IPS-15b (cell line): Measurements from ENCODE around the gene TP53TG5.
"Not testable (repeated sequence)": the region's sequence is repeated elsewhere in the genome, so short reads cannot be mapped to it uniquely, and the experiment has no call there.

Experiments
- H3K27me3 ChIP-seq: one replicate; pipeline ENCODE4 v1.6.1; 2013; ENCODE audit warnings: low read length; ENCODE audit not compliant: control insufficient read depth, insufficient read depth
- H3K36me3 ChIP-seq: one replicate; pipeline ENCODE4 v1.6.1; 2013; ENCODE audit warnings: low read length; ENCODE audit not compliant: control insufficient read depth, insufficient read depth
- H3K4me1 ChIP-seq: one replicate; pipeline ENCODE4 v1.6.1; 2013; ENCODE audit warnings: mild to moderate bottlenecking, low read length; ENCODE audit not compliant: control insufficient read depth, insufficient read depth
- H3K4me3 ChIP-seq: one replicate; pipeline ENCODE4 v1.5.1; 2013; ENCODE audit warnings: low read depth, low read length
- H3K9ac ChIP-seq: one replicate; pipeline ENCODE4 v1.6.1; 2013; ENCODE audit warnings: low read depth, mild to moderate bottlenecking, low read length
- H3K9me3 ChIP-seq: one replicate; pipeline ENCODE4 v1.6.1; 2013; ENCODE audit warnings: mild to moderate bottlenecking, low read length; ENCODE audit not compliant: control insufficient read depth, insufficient read depth

The TP53TG5 gene

DNA sequence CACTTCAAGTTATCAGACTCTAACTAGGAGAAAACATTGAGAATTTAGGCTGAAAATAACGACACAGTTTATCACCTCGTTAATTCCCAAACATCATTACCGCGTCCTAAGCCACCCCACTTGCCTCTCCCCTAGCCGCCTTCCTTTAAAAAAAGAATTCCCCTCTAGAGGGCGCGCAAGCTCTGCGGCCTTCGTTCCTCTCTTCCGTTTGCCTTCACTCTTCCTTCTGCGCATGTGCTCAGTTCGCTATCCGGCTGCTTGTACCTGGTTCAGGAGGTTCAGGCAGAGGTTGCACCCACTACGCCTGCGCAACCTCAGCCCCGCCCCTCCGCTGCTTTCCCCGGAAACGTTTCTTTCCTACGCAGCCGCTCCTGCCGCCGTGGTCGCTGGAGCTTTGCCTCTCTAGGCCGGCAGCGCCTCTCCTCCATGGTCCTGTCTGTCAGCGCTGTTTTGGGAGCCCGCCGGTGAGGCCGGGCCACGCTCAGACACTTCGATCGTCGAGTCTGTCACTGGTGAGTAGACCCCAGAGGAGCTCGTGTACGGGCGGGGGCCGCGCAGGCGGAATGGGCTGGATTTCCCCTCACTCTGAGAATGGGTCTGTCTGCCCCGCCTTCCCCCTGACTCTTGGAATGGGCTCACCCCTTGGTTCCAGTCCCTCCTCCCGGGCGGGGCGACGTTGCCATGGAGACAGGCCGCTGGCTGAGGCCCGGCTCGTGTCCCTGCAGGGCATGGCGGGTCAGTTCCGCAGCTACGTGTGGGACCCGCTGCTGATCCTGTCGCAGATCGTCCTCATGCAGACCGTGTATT, 15.1 kb downstream of the TP53TG5 start, which contains the start of gene SYS1:
Gene SYS1, plus strand, starts transcription at position 353 of the 807 bp plus-strand sequence. Its CDS starts 376 bp downstream, at position 729.
- Histone ChIP-seq H3K4me1 (peaks cover 12% of the 10 kb centered on the region), H3K27me3 (no peaks in the 10 kb centered on the region), H3K9ac (peak within 1 kb of the TSS; percentile 93), H3K36me3 (peaks cover 15% of the 10 kb centered on the region), H3K9me3 (no peaks in the 10 kb centered on the region), H3K4me3 (peak within 1 kb of the TSS; percentile 96)

DNA sequence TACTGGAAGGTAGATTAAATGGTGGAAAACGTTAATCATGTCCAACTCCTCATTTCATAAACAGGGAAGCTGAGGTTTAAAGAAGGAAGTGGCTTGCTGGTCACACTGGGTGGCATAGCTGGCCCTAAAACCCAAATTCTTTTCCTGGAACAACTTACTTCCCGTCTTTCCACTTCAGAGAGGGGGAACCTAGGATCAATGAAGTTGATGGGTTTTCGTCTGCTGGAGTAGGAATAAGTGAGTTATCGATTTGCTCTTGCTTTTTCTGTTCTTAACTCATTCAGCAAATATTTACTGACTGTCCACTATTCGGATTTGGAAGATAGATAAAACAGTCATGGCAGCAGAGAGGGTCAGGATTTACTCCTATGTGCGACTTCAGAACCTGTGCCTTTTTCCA, 16.3 kb downstream of the TP53TG5 start:
- Histone ChIP-seq H3K9me3 (no peaks in the 10 kb centered on the region), H3K27me3 (no peaks in the 10 kb centered on the region), H3K4me3 (no peak overlapping the region), H3K36me3 (peaks cover 4% of the 10 kb centered on the region), H3K4me1 (peaks cover 13% of the 10 kb centered on the region), H3K9ac (no peak overlapping the region)

DNA sequence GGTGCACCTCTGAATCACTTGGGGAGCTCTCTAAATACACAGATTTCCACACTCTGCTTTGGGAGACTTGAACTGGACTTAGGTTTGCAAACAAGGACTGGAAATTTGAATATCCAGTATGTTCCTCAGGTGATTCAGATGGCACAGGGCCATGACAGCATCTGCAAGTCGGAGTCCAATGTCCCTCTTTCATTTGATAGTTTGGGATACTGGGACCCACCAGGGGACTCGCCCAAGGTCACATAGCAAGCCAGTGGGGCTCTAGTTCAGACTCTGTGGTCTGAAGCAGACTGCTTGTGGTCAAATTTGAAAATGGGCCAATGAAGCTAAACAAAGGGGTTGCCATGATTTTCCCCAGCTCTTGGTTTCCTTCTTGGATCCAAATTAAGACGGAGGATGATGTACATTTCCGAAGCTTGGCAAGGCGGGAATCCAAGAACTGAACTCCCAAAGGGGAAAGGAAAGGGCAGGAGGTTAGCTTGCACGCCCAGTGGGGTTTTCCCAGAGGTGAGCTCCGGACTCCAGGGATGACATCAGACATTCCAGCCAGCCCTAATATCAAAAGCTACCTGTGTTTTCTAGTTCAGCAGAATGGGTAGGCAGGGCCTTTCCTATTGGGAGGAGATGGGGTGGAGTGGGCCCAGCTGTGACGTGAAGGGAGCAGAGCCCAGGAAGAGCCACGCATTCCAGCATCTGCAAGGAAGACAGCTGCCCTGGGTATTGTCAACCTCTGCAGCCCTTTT, 18.5 kb downstream of the TP53TG5 start:
- no peaks in the 10 kb centered on the region for H3K27me3 ChIP-seq
- no peak overlapping the region for H3K9ac ChIP-seq
- H3K4me3 ChIP-seq = no peak overlapping the region
- no peaks in the 10 kb centered on the region for H3K36me3 ChIP-seq
- peaks cover 13% of the 10 kb centered on the region for H3K4me1 ChIP-seq
- H3K9me3 ChIP-seq = no peaks in the 10 kb centered on the region

DNA sequence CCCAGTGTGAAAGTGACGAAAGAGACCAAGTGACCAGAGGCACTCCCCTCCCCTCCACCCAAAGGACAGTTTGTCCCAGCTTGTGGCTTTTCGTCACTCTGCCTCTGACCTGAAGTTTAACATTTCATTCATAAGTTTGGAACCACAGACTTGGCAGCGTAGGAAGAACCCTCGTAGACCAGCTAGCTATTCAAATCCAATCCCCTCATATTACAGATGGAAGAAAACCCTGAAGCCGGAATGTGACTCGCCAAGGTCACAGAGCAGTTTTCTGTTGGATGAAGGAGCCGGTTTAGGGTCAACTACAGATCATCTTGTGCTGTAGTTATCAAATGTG, 19.1 kb downstream of the TP53TG5 start:
- peaks cover 12% of the 10 kb centered on the region for H3K4me1 ChIP-seq
- no peak overlapping the region for H3K9ac ChIP-seq
- no peaks in the 10 kb centered on the region for H3K36me3 ChIP-seq
- H3K9me3 ChIP-seq = no peaks in the 10 kb centered on the region
- H3K4me3 ChIP-seq = no peak overlapping the region
- H3K27me3 ChIP-seq = no peaks in the 10 kb centered on the region

DNA sequence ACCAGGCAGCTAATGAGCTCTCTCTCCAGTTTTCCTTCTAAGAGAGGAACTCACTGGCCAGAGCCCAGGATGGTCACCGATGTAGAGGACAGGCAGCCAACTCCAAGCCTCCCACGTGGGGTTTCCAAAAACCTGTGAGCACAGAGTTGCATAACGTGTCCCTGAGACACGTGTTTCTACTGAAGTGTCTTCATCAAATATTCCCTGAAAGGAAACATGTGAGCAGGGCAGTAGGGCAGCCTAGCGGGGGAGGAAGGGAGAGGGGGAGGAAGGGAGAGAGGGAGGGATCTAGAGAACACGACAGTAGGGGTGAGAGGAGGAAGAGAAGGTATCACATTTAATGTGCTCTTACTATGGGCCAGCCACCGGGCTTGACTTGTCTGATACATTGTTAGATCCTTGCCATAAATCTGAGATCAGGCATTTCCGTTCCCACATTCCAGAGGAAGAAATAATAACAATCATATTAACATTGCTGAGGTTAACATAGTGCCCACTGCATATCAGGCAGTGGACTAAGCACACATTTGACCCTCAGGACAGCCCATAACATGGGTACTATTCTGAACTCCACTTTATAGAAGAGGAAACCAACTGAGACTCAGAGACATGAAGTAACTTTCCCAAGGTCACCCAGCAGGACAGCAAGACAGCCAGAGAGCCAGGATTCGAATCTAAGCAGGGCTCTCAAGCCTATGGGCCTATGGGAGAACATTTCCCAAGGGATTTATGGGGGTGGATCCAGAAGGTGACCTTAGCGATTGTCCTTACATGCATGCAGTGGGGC, 19.6 kb downstream of the TP53TG5 start:
- Histone ChIP-seq H3K9me3 (no peaks in the 10 kb centered on the region), H3K27me3 (no peaks in the 10 kb centered on the region), H3K4me3 (no peak overlapping the region), H3K4me1 (peaks cover 9% of the 10 kb centered on the region), H3K9ac (peak overlapping the region; percentile 16), H3K36me3 (no peaks in the 10 kb centered on the region)

DNA sequence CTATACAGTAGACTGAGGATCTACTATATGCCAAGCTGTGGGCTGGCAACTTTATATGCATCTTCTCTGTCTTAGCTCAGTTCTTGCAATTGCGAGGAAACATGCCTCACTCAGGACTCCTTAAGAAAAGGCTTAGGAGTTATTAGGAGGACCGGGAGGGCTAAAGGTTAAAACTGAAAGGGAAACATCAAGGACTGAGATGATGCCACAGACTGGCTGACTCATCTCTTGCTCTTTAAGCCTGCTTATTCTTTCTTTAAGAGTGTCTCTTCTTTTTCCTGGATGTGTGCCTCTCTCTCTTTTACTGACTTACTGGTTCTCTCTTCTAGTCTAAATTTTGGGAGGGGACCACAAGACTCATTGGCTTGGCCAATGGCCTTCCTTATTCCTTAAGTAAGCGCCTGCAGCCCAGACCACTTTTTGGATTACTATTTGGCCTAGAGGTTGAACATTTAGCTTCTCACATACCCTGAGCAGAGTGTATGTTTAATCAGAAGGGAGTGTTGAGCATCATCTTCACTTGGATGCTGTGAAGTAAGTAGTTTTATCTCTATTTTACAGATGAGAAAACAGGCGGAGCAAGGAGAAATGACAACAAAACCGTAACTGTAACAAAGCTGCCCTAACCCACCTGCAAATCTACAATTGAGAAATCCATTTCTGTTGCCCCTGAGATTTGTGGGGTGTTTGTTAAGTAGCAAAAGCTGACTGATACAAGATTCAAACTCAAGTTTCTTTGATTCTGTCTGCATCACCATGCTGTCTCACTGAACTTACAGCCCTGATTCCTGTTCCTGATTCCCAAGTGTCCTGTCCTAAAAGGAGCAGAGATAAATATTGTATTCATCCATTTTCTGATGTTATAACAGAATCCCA, 22.7 kb downstream of the TP53TG5 start:
- H3K9me3 ChIP-seq = no peaks in the 10 kb centered on the region
- H3K9ac ChIP-seq = no peak overlapping the region
- H3K4me1 ChIP-seq = peaks cover 9% of the 10 kb centered on the region
- H3K4me3 ChIP-seq = no peak overlapping the region
- H3K36me3 ChIP-seq = no peaks in the 10 kb centered on the region
- H3K27me3 ChIP-seq = no peaks in the 10 kb centered on the region

DNA sequence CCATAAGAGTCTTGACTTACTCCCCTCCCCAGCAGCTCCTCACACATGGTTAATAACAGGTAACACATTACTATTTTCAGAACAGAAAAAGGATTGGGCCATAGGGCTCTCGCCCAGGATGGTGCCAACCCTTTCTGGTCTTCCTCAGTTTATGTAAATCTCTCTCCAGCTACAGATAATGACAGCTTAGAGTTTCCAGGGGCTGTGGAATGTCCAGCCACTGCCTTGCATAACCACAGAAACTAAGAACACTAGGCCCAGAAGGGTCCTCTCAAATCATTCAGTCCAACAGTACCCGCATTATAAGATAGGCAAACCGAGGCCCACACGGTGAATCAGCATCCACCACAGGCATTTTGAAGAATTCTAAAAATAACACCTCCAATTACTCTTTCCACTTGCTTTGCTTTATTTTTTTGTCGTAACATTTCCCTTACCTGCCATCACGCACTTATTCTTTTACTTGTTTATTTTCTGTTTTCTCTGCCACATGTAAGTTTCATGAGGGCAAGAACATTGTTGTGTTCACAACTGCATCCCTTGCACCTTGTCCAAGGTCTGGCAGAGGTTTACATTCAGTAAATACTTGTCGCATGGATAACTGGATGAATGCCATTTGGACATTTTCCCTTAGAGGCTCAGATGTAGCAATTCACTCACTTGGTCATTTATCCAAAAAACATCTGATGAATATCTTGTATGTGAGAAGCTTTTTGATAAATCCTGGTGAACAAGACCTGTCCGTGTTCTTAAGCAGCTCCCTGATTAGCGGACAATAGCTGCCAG, 23.5 kb downstream of the TP53TG5 start:
- Histone ChIP-seq H3K4me1 (peaks cover 9% of the 10 kb centered on the region), H3K36me3 (no peaks in the 10 kb centered on the region), H3K4me3 (no peak overlapping the region), H3K9ac (no peak overlapping the region), H3K9me3 (no peaks in the 10 kb centered on the region), H3K27me3 (no peaks in the 10 kb centered on the region)

DNA sequence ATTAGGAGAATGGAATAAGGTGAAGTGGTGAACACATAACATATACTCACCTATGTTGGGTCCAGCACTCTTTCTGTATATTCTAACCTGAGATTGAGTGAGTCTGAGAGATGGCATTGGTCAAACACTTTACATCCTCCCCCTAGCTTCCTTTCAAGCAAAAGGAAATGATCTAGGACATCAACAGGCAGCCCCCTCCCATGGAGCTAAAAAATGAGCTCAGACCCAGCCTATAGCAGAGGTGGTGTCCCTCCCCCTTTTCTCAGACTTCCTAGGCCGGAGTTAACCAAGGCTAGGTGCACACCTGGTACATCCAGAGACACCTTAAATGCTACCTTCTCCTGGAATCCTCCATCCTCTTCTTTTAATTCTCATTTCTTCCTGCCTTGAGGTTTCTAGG, 24.4 kb downstream of the TP53TG5 start:
- H3K9me3 ChIP-seq = no peaks in the 10 kb centered on the region
- no peaks in the 10 kb centered on the region for H3K36me3 ChIP-seq
- H3K4me3 ChIP-seq = no peak overlapping the region
- H3K9ac ChIP-seq = no peak overlapping the region
- H3K27me3 ChIP-seq = no peaks in the 10 kb centered on the region
- peaks cover 10% of the 10 kb centered on the region for H3K4me1 ChIP-seq

DNA sequence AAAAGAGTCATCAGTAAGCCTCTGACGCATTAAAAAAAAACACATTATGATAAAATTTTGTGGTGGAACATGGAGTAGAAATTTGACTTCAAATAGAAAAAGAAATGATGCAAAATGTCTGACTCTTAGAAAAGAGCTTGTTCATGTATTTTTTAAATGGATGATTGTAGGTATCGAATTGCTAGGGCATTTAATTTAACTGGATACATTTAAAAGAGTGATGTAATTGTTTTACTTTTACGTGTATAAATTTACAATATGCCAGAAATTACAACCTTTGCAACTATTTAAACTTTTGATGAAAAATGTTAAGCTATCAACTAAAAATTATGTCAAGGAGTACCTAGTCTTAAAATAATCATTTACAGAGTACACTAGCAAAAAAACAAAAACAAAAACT, 25.4 kb downstream of the TP53TG5 start:
- Histone ChIP-seq H3K27me3 (no peaks in the 10 kb centered on the region), H3K4me1 (peaks cover 3% of the 10 kb centered on the region)

DNA sequence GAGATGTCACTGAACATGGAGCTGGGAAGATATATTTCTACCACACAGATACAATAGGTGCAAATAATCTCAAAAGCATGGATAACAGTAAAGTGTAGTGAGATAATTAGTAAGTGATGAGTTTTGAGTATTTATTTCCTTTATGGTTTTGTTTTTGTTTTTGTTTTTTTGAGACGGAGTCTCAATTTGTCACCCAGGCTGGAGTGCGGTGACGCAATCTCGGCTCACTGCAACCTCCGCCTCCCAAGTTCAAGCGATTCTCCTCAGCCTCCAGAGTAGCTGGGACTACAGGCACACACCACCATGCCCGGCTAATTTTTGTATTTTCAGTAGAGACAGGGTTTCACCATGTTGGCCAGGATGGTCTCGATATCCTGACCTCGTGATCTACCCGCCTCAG, 27.3 kb downstream of the TP53TG5 start:
- H3K4me1 ChIP-seq = peaks cover 14% of the 10 kb centered on the region

More for the DNA sequence above, 25.4 kb downstream of the TP53TG5 start:
- Histone ChIP-seq H3K36me3 (no peaks in the 10 kb centered on the region), H3K9me3 (no peaks in the 10 kb centered on the region), H3K9ac (no peak overlapping the region), H3K4me3 (no peak overlapping the region)

More for the DNA sequence above, 27.3 kb downstream of the TP53TG5 start:
- H3K27me3 ChIP-seq, H3K9me3 ChIP-seq, H3K36me3 ChIP-seq, H3K4me3 ChIP-seq, H3K9ac ChIP-seq: not testable (repeated sequence)
